GM12874 (cell line): ENCODE results near the gene WNT5A.

ENCODE experiments used
- TF ChIP-seq, protein P1 (sequence below): IDR thresholded peaks from 2 replicates; pipeline ENCODE4 v1.5.1; 2011; ENCODE audit warnings: low read depth, mild to moderate bottlenecking, control low read depth, low read length, moderate library complexity; ENCODE audit not compliant: insufficient read depth

WNT5A gene

DNA sequence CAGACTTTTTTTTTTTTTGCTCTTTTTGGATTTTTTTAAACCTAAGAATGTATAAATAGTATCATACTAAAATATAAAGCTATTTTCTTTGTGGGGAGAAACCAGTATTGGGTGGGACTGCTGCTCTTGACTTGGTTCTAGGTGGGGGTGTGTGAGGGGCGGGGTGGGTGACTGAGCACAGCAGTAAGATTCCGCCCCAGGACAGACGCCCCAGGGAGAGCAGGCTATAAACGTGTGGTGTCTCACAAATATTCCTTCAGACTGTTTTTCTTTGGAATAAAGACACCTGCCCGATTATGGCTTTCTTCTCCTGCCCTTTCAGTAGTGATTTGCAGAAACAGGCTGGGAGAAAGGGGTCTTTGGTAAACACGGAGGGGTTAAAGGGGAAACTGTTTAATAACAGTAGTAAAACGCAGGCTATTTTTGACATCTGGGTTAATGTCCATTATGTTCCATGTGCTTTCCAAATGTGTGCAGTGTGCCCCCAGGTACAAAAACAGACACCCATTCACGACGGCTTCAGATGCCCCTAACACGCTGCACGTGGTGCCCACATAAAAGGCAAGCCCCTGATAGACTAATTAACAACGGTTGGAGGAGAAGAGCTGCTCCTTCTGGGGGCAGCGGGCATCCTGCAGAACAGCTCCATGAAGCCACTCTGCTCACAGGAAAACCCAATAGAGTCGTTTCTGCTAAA, 28.6 kb upstream of the WNT5A start:
- TF ChIP-seq, protein P1, sequence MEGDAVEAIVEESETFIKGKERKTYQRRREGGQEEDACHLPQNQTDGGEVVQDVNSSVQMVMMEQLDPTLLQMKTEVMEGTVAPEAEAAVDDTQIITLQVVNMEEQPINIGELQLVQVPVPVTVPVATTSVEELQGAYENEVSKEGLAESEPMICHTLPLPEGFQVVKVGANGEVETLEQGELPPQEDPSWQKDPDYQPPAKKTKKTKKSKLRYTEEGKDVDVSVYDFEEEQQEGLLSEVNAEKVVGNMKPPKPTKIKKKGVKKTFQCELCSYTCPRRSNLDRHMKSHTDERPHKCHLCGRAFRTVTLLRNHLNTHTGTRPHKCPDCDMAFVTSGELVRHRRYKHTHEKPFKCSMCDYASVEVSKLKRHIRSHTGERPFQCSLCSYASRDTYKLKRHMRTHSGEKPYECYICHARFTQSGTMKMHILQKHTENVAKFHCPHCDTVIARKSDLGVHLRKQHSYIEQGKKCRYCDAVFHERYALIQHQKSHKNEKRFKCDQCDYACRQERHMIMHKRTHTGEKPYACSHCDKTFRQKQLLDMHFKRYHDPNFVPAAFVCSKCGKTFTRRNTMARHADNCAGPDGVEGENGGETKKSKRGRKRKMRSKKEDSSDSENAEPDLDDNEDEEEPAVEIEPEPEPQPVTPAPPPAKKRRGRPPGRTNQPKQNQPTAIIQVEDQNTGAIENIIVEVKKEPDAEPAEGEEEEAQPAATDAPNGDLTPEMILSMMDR = no peak

DNA sequence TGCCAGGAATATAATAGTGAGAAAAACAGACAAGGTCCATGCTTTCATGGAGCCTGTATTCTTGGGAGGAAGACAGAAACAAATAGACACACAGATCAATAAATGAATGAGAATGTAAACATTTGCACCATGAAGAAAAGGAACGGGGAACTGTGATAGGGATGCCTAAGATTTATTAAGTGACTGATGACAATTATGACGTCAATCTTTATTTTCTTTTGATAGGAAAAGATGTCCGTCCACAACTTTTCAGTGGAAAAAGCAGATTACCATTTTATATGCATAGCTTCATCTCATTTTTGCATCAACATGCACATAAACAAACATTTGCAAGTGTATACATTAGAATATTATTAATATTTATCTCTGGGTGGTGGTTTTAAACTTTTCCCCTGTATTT, 27.9 kb upstream of the WNT5A start:
- TF ChIP-seq, protein P1 = no peak

DNA sequence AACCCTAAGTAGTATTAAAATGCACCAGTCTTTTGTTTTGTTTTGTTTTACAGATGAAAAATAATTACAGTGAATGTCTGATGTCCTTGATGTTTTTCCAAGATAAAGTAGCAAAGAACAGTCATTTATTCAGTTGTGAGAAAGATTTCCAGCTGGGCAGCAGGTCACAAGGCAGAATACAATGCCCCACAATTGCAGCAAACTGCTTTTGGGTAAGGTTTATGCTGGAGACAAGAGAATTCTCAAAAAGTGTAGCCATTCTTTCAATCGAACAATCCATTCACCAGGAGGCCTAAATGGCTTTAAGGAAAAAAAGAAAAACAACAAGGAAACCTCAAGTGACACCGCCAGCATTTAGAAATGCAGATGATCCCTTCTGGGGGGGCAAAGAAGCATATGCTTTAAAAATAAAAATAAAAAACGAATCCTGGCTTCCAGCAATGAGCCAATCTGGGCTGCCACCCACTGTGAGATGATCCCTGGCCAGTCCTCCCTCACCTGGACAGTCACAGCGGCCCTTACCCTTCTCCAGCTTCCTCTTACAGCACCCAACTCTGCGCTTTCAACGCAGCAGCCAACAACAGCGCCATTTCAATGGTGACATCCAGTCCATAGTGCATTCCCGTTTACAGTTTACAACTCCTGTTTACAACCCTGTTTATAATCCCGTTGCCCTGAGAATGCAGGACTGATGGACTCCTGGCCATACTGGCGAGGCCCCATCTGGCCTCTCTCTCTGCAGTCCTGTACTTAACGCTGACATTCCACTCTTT, 25.7 kb upstream of the WNT5A start:
- TF ChIP-seq, protein P1 = no peak

DNA sequence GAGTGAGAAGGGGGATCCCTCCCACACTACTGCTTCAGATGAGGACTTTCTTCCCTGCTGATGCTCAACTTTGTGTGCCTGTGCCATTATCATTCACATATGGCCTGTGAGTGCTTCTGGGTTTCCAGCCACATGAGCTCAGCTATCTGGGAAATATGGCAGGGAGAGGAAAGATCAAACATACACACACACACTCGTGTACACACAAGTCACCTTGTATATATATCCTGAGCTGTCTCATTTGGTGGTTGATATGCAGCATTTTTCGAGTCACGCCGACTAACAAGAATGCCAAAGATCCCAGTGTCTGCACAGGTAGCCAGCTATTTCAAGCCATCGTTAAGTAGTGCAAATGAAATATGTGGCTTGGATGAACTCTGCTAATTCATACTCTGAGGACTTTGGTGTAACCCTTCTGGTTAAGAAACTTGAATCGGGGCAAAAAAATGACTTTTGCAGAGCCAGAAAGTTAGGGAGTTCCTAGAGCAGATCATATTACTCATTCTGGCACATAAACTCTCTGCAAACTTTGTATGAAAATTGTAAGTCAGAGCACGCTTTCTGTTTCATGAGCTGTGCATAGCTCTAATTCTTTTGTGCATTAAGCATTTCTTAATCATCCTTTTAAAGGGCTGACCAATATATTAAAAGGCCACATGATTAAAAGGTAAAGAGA, 24.9 kb upstream of the WNT5A start:
- TF ChIP-seq, protein P1 = no peak

DNA sequence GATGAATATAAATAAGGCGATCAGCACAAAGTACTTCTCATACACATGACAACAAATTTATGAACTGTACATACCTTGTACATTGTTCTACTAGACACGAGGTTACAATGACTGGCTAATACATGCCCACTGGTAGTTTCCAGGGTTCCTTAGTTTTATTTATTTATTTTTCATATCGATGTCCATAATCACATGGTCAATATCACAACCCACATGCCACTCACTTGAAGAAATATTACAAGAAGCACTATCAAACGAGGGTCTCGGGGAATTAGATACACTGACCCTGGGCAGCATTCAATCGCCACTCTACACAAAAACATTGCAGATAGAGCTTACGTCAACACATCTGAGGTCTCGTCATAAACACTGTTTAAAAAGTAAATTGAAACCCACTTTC, 21.2 kb upstream of the WNT5A start:
- TF ChIP-seq, protein P1 = no peak

DNA sequence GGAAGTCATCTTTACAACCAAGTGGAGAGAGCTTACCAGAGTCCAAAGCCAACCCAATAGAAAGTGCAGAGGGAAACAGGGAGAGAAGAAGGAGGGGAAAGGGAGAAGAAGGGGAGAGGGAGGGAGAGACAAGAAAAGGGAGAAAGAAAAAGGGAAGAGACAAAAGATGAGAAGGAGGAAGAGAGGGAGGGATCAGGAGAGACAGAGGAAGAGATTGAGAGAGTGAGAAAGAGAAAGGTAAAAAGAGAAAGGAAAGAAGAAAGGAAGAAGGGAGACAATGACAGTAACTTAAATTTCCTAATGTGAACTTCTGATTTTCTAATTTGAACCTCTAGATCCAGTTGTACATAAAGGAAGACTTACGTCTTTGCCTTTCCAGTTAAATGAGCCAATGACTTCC, 20.7 kb upstream of the WNT5A start:
- TF ChIP-seq, protein P1 = no peak

DNA sequence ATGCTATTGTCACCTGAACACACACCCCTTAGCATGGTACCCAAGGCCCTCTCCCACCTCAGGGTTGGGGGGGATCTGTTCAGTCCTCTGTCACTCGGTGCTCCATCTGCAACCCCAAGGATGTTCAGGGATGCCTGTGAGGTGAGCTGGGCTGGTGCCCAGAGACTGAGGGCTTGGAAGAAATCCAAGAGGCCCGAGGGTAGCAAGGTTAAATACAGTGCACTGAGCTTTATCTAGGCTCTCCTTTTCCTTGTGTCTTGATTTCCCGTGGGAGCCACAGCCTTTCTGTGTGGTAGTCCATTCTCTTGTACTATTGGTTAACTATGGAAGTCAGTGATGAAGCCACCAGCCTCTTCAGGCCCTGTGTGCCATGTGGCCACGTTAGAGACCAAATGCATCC, 18.7 kb upstream of the WNT5A start:
- TF ChIP-seq, protein P1 = no peak
